WERI-Rb-1 (cell line): ENCODE data around the gene SEC31A.
"Not testable (repeated sequence)": the region's sequence is repeated elsewhere in the genome, so short reads cannot be mapped to it uniquely, and the experiment has no call there.

Experiments
- DNase-seq: peaks from one replicate; pipeline ENCODE4 v3.0.0-alpha.2; 2020
- H3K27ac ChIP-seq: fragments of 250-450 bp; sonication (Bioruptor Pico); 2 replicates; pipeline ENCODE4 v1.5.1; 2020; ENCODE audit warnings: mild to moderate bottlenecking, moderate library complexity
- H3K27me3 ChIP-seq: fragments of 250-450 bp; sonication (Bioruptor Pico); 2 replicates; pipeline ENCODE4 v1.5.1; 2021; ENCODE audit warnings: mild to moderate bottlenecking, low read depth, moderate library complexity; ENCODE audit not compliant: insufficient read depth, severe bottlenecking
- H3K36me3 ChIP-seq: fragments of 250-450 bp; sonication (Bioruptor Pico); 2 replicates; pipeline ENCODE4 v1.5.1; 2020; ENCODE audit warnings: mild to moderate bottlenecking, moderate library complexity
- H3K4me3 ChIP-seq: 2 replicates; pipeline ENCODE4 v1.5.1; 2011; ENCODE audit warnings: low read depth, mild to moderate bottlenecking, control low read depth, low read length
- H3K9me3 ChIP-seq: fragments of 250-450 bp; sonication (Bioruptor Pico); 2 replicates; pipeline ENCODE4 v1.5.1; 2021; ENCODE audit warnings: mild to moderate bottlenecking, moderate library complexity; ENCODE audit not compliant: severe bottlenecking
- TF ChIP-seq, protein P1 (sequence below): IDR thresholded peaks from 2 replicates; pipeline ENCODE4 v1.5.1; 2011; ENCODE audit warnings: low read depth, mild to moderate bottlenecking, control low read depth, inconsistent platforms, low read length

SEC31A gene

DNA sequence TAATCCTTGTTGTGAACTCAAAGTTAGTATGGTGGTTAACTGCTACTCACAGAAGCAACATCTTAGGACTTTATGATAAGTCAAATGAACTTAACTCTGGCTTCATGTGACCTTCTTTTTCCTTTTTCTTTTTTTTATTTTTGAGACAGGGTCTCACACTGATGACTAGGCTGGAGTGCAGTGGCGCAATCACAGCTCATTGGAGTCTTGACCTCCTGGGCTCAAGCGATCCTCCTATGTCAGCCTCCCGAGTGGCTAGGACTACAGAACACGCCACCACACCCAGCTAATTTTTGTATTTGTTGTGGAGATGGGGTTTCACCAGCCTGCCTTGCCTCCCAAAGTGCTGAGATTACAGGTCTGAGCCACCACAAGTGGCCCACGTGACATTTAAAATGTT, 22.4 kb downstream of the SEC31A start:
- Histone ChIP-seq H3K27me3 (no peaks in the 10 kb centered on the region), H3K27ac (no peak overlapping the region), H3K4me3 (no peak overlapping the region), H3K36me3 (peaks cover 78% of the 10 kb centered on the region), H3K9me3 (no peaks in the 10 kb centered on the region)
- no peak for DNase-seq
- TF ChIP-seq, protein P1, sequence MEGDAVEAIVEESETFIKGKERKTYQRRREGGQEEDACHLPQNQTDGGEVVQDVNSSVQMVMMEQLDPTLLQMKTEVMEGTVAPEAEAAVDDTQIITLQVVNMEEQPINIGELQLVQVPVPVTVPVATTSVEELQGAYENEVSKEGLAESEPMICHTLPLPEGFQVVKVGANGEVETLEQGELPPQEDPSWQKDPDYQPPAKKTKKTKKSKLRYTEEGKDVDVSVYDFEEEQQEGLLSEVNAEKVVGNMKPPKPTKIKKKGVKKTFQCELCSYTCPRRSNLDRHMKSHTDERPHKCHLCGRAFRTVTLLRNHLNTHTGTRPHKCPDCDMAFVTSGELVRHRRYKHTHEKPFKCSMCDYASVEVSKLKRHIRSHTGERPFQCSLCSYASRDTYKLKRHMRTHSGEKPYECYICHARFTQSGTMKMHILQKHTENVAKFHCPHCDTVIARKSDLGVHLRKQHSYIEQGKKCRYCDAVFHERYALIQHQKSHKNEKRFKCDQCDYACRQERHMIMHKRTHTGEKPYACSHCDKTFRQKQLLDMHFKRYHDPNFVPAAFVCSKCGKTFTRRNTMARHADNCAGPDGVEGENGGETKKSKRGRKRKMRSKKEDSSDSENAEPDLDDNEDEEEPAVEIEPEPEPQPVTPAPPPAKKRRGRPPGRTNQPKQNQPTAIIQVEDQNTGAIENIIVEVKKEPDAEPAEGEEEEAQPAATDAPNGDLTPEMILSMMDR: no peak

DNA sequence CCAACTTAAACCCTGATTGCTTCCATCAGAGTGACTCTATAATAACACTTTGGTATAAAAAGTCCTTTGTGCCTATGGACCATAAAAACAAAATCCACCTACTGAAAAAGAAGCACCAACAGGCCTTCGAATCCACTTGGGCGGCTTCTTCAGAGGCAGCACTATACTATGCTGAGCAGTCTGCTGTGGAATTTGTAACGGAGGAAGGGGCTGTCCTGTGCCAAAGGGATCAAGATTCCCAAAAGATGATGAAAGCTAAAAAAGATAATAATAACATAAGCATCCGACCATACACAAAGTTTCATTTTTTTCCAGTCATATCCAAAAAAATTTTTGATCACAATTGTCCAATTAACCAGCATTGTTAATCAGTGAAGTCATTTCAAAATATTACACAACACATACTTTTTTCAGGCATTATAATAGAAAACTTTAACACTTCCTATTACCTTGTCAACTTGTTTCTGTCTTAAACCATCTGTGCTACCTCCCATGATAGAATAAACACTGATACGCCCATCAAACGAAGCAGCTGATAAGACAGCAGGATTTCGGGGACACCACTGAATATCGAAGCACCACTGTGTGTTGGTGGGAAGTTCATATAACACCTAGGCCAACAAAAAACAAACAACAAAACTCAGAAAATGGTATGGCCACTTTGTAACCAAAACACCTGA, 24.1 kb downstream of the SEC31A start:
- DNase-seq: no peak
- no peaks in the 10 kb centered on the region for H3K27me3 ChIP-seq
- no peak overlapping the region for H3K27ac ChIP-seq
- TF ChIP-seq, protein P1: no peak
- H3K36me3 ChIP-seq: peaks cover 75% of the 10 kb centered on the region
- H3K4me3 ChIP-seq: no peak overlapping the region
- H3K9me3 ChIP-seq: no peaks in the 10 kb centered on the region

DNA sequence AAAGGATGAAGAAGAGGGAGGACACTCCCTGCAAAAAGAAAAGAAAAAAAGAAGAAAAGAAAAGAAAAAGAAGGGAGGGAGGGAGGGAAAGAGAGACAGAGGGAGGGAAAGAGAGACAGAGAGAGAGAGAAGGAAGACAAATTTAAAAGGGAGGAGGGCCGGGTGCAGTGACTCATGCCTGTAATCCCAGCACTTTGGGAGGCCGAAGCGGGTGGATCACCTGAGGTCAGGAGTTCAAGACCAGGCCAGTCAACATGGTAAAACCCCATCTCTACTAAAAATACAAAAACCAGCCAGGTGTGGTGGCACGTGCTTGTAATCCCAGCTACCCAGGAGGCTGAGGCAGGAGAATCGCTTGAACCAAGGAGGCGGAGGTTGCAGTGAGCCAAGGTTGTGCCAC, 24.9 kb downstream of the SEC31A start:
- H3K27ac ChIP-seq: not testable (repeated sequence)

DNA sequence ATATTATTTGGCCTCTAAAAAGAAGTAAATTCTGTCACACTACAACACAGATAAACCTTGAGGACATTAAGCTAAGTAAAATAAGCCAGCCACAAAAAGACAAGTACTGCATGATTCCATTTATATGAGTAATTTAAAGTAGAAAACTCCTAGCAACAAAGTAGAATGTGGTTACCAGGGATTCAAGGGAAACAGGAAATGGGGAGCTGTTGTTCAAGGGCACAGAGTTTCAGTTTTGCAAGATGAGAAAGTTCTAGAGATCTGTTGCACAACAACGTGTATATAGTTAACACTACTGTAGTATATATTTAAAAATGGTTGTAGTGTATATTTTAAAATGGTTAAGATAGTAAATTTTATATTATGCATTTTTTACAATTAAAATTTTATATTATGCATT, 25.4 kb downstream of the SEC31A start:
- Histone ChIP-seq H3K36me3 (peaks cover 69% of the 10 kb centered on the region), H3K9me3 (no peaks in the 10 kb centered on the region), H3K27ac (no peak overlapping the region), H3K4me3 (no peak overlapping the region), H3K27me3 (no peaks in the 10 kb centered on the region)
- DNase-seq: no peak
- TF ChIP-seq, protein P1: no peak

More for the DNA sequence above, 24.9 kb downstream of the SEC31A start:
- not testable (repeated sequence) for H3K9me3 ChIP-seq, H3K4me3 ChIP-seq, DNase-seq, H3K27me3 ChIP-seq
- peaks cover 73% of the 10 kb centered on the region for H3K36me3 ChIP-seq

DNA sequence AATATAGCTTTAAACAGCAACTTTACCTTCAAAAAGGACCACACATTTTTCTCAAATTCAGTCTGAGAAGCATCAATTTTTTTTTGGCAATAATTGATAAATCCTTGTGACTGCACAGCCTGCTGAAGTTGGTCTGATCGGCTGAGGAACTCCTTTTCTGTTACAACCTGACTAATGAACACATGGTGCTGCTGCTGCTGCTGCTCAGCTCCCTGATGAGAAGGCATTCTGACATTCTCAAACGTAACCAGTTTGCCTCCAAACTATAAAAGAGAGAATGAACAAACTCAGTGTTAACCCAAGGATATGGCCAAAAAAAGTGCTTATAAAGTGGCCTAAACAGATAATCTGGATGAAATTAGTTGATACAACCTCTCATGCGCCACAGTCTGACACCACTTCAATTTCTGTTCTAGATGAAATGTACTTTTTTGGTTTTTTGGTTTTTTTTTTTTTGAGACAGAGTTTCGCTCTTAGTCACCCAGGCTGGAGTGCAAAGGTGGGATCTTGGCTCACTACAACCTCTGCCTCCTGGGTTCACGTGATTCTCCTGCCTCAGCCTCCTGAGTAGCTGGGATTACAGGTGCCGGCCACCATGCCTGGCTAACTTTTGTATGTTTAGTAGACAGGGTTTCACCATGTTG, 26.5 kb downstream of the SEC31A start:
- H3K36me3 ChIP-seq: peaks cover 57% of the 10 kb centered on the region
- H3K9me3 ChIP-seq: no peaks in the 10 kb centered on the region
- H3K27me3 ChIP-seq: no peaks in the 10 kb centered on the region
- no peak for DNase-seq
- TF ChIP-seq, protein P1: no peak
- H3K27ac ChIP-seq: no peak overlapping the region
- no peak overlapping the region for H3K4me3 ChIP-seq

DNA sequence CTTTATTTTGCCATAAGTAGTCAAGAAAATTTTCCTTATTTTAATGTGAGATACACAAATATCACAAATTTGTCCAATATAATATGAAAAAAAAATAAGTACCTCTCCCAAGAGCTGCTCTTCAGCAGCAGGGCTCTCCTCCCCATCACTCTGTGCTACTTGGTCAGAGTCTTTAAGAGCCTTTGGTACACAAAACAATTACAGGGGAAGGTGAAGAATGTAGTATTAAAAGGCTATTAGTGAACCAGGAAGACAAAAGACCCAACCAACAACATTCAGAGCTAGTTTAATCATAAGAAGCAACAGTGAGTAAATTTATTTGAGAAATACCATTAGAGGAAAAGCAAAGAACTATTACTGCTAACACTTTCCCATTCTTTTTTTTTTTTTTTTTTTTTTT, 29.4 kb downstream of the SEC31A start:
- peaks cover 45% of the 10 kb centered on the region for H3K36me3 ChIP-seq
- H3K27me3 ChIP-seq: no peaks in the 10 kb centered on the region
- no peak overlapping the region for H3K27ac ChIP-seq
- TF ChIP-seq, protein P1: no peak
- no peak overlapping the region for H3K4me3 ChIP-seq
- no peaks in the 10 kb centered on the region for H3K9me3 ChIP-seq
- DNase-seq: no peak

DNA sequence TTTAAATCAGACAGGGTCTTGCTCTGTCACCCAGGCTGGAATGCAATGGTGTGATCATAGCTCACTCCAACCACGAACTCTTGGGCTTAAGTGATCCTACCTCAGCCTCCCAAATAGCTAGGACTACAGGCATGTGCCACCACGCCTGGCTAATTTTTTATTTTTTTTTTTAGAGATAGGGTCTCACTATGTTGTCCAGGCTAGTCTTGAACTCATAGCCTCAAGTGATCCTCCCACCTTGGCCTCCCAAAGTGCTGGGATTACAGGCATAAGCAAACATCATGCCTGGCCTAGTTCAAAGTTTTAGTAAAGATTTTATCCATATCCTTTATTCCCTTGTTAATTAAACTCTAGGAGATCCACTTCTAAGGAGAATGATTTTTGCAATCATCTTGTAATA, 30.5 kb downstream of the SEC31A start:
- not testable (repeated sequence) for H3K9me3 ChIP-seq, H3K27me3 ChIP-seq, H3K27ac ChIP-seq, DNase-seq, H3K4me3 ChIP-seq
- peaks cover 49% of the 10 kb centered on the region for H3K36me3 ChIP-seq
